ENCODE data around the gene C3orf20.

C3orf20 gene

GRCh38 chr3:14772533-14773138 lies 97.7 kb downstream of the C3orf20 start:
- DNase-seq (ENCODE audit: low read depth in 1 of 2, low spot score in 1 of 2): no peak

- no peak for DNase-seq (ENCODE audit: low read depth in 1 of 2, low spot score in 1 of 2)
These were observed 98.3 kb downstream of the C3orf20 start for GRCh38 chr3:14773281-14773680.

GRCh38 chr3:14773691-14774128 lies 98.8 kb downstream of the C3orf20 start:
- no peak for DNase-seq (ENCODE audit: low read depth in 1 of 2, low spot score in 1 of 2)

- no peak for DNase-seq (ENCODE audit: low read depth in 1 of 2, low spot score in 1 of 2)
These were observed 99.5 kb downstream of the C3orf20 start for GRCh38 chr3:14774431-14774830.

GRCh38 chr3:14775011-14775410 lies 100.1 kb downstream of the C3orf20 start:
- no peak for DNase-seq (ENCODE audit: low read depth in 1 of 2, low spot score in 1 of 2)

- DNase-seq (ENCODE audit: low read depth in 1 of 2, low spot score in 1 of 2): no peak
These were observed 100.6 kb downstream of the C3orf20 start for GRCh38 chr3:14775563-14775962.

- DNase-seq (ENCODE audit: low read depth in 1 of 2, low spot score in 1 of 2): no peak
These were observed 104.2 kb downstream of the C3orf20 start for GRCh38 chr3:14779069-14779685.

GRCh38 chr3:14780927-14781507 lies 106.1 kb downstream of the C3orf20 start:
- no peak for DNase-seq (ENCODE audit: low read depth in 1 of 2, low spot score in 1 of 2)

- DNase-seq (ENCODE audit: low read depth in 1 of 2, low spot score in 1 of 2): no peak
These were observed 108.6 kb downstream of the C3orf20 start for GRCh38 chr3:14783480-14784086.

GRCh38 chr3:14784087-14784681 lies 109.2 kb downstream of the C3orf20 start:
- no peak for DNase-seq (ENCODE audit: low read depth in 1 of 2, low spot score in 1 of 2)

GRCh38 chr3:14785207-14786155 lies 110.5 kb downstream of the C3orf20 start:
- no peak for DNase-seq (ENCODE audit: low read depth in 1 of 2, low spot score in 1 of 2)

GRCh38 chr3:14786369-14786768 lies 111.4 kb downstream of the C3orf20 start:
- DNase-seq (ENCODE audit: low read depth in 1 of 2, low spot score in 1 of 2): no peak

GRCh38 chr3:14787630-14788029 lies 112.7 kb downstream of the C3orf20 start:
- DNase-seq (ENCODE audit: low read depth in 1 of 2, low spot score in 1 of 2): no peak

- DNase-seq (ENCODE audit: low read depth in 1 of 2, low spot score in 1 of 2): no peak
These were observed 113.7 kb downstream of the C3orf20 start for GRCh38 chr3:14788644-14789043.

- no peak for DNase-seq (ENCODE audit: low read depth in 1 of 2, low spot score in 1 of 2)
These were observed 114.3 kb downstream of the C3orf20 start for GRCh38 chr3:14789221-14789620.

- no peak for DNase-seq (ENCODE audit: low read depth in 1 of 2, low spot score in 1 of 2)
These were observed 114.8 kb downstream of the C3orf20 start for GRCh38 chr3:14789640-14790285.

GRCh38 chr3:14791343-14791945 lies 116.5 kb downstream of the C3orf20 start:
- peak in 1 of 2 donors; percentile 17 for DNase-seq (ENCODE audit: low read depth in 1 of 2, low spot score in 1 of 2)

- DNase-seq (ENCODE audit: low read depth in 1 of 2, low spot score in 1 of 2): no peak
These were observed 117.8 kb downstream of the C3orf20 start for GRCh38 chr3:14792691-14793121.

GRCh38 chr3:14793126-14793857 lies 118.4 kb downstream of the C3orf20 start:
- DNase-seq (ENCODE audit: low read depth in 1 of 2, low spot score in 1 of 2): no peak
